Upper lobe of left lung (tissue), 4 donors: ENCODE measurements around the gene OPTC.

Experiments
- CTCF ChIP-seq, 6 experiments: fragments of 450-650 bp in 4 of 6; fragments of 200-600 bp in 2 of 6; sonication (generic) in 2 of 6; IDR thresholded peaks; one replicate each; pipeline ENCODE4 v1.5.1; 2016 to 2019; ENCODE audit warnings: antibody characterized with exemption in 6 of 6
- POLR2AphosphoS5 ChIP-seq, 2 donors: sonication (generic); formaldehyde crosslinking; IDR thresholded peaks; one replicate each; pipeline ENCODE4 v1.5.1; 2017; ENCODE audit warnings: antibody characterized with exemption in 2 of 2

GRCh38 chr1:203549309-203549708 lies 55.4 kb downstream of the OPTC start:
- TF ChIP-seq CTCF (IDR thresholded peaks at IDR 0.05) (no peak), POLR2AphosphoS5 (IDR thresholded peaks at IDR 0.05) (no peak)
